ENCODE results near the gene GNG7.
A peak's percentile ranks its signal among the peaks of the same experiment; 100 is the strongest.
"Not testable (repeated sequence)": the region's sequence is repeated elsewhere in the genome, so short reads cannot be mapped to it uniquely, and the experiment has no call there.

The GNG7 gene

GRCh38 chr19:2574971-2575630, 127.4 kb downstream of the GNG7 start:
- CTCF ChIA-PET: no interaction called here
- TF ChIP-seq CTCF (conservative IDR thresholded peaks at IDR 0.05; ENCODE audit: low read depth): no peak
- POLR2A ChIA-PET (ENCODE audit: low non-redundant PET): no interaction called here
- no peak for DNase-seq (ENCODE audit: low spot score)
- H3K27ac ChIP-seq: peak overlapping the region; percentile 39

- ChIA-PET POLR2A (ENCODE audit: low non-redundant PET) (no interaction called here), CTCF (no interaction called here)
- H3K27ac ChIP-seq: peak overlapping the region; percentile 39; the same call in 1 of the 2 replicates
- TF ChIP-seq CTCF (conservative IDR thresholded peaks at IDR 0.05; ENCODE audit: low read depth): no peak
- DNase-seq (ENCODE audit: low spot score): no peak
These were observed 128.0 kb downstream of the GNG7 start for GRCh38 chr19:2574478-2574931.

GRCh38 chr19:2573916-2574315, 128.6 kb downstream of the GNG7 start:
- ChIA-PET CTCF (no interaction called here), POLR2A (ENCODE audit: low non-redundant PET) (no interaction called here)
- no peak for TF ChIP-seq CTCF (conservative IDR thresholded peaks at IDR 0.05; ENCODE audit: low read depth)
- no peak for DNase-seq (ENCODE audit: low spot score)
- H3K27ac ChIP-seq: no peak overlapping the region

- not testable (repeated sequence) for H3K27ac ChIP-seq; DNase-seq (ENCODE audit: low spot score)
- POLR2A ChIA-PET (ENCODE audit: low non-redundant PET): interaction anchor here (0.6 kb wide), 1 partner anchor 96 kb away, joined by 6 read pairs; the partner anchor contains the start of gene GADD45B
- CTCF ChIA-PET: interaction anchor here (0.6 kb wide), 1 partner anchor 134 kb away, joined by 4 read pairs; no protein-coding TSS in a partner anchor
These were observed 130.3 kb downstream of the GNG7 start for GRCh38 chr19:2572152-2572551.

- no peak for DNase-seq (ENCODE audit: low spot score)
- POLR2A ChIA-PET (ENCODE audit: low non-redundant PET): no interaction called here
- CTCF ChIA-PET: interaction anchor here (0.6 to 1.8 kb wide), 5 partner anchors 10 to 1043 kb away, joined by 3 to 5 read pairs (median 3); no protein-coding TSS in a partner anchor
- no peak overlapping the region for H3K27ac ChIP-seq
- TF ChIP-seq CTCF (conservative IDR thresholded peaks at IDR 0.05; ENCODE audit: low read depth): no peak
These were observed 132.7 kb downstream of the GNG7 start for GRCh38 chr19:2569596-2570465.

- TF ChIP-seq CTCF (conservative IDR thresholded peaks at IDR 0.05; ENCODE audit: low read depth): no peak
- DNase-seq (ENCODE audit: low spot score): no peak
- ChIA-PET CTCF (no interaction called here), POLR2A (ENCODE audit: low non-redundant PET) (no interaction called here)
- H3K27ac ChIP-seq: peak overlapping the region; percentile 27; the same call in 1 of the 2 replicates
These were observed 134.5 kb downstream of the GNG7 start for GRCh38 chr19:2567996-2568395.

All from RWPE1 (cell line).